Esophagus squamous epithelium (tissue), 5 donors: ENCODE results near the gene EPC2. TPM values are rescaled to one million over a fixed set of nuclear protein-coding genes. Genes with fewer than 3 reads are reported as not detected.
"Not testable (repeated sequence)": the region's sequence is repeated elsewhere in the genome, so short reads cannot be mapped to it uniquely, and the experiment has no call there.

Experiments used
- DNase-seq: peaks from one replicate; lab custom pipeline; 2025; lab: John Stamatoyannopoulos, UW
- H3K27ac ChIP-seq, 4 donors: fragments of 200-600 bp; sonication (generic); one replicate each; pipeline ENCODE4 v1.5.1; 2016 to 2019; ENCODE audit warnings: mild to moderate bottlenecking in 1 of 4
- H3K27me3 ChIP-seq, 4 donors: fragments of 200-600 bp; sonication (generic); 1 replicate in 3 of 4; 2 replicates in 1 of 4; pipeline versions ENCODE4 v1.5.1 to v1.6.0; 2017 to 2021; ENCODE audit warnings: antibody characterized with exemption in 1 of 4
- H3K36me3 ChIP-seq, 3 donors: fragments of 200-600 bp; sonication (generic); one replicate each; pipeline ENCODE4 v1.5.1; 2016 to 2019
- H3K4me1 ChIP-seq, 3 donors: fragments of 200-600 bp; sonication (generic); one replicate each; pipeline ENCODE4 v1.5.1; 2017 to 2019
- H3K4me3 ChIP-seq, 4 donors: fragments of 200-600 bp; sonication (generic); 1 replicate in 3 of 4; 2 replicates in 1 of 4; pipeline ENCODE4 v1.5.1; 2016 to 2019; ENCODE audit warnings: mild to moderate bottlenecking in 2 of 4, moderate library complexity in 1 of 4
- H3K9me3 ChIP-seq, 3 donors: fragments of 200-600 bp; sonication (generic); one replicate each; pipeline ENCODE4 v1.5.1; 2016 to 2019
- CTCF ChIP-seq, 6 experiments: fragments of 450-650 bp in 4 of 6; fragments of 200-600 bp in 2 of 6; sonication (generic) in 2 of 6; IDR thresholded peaks; one replicate each; pipeline ENCODE4 v1.5.1; 2016 to 2019; ENCODE audit warnings: antibody characterized with exemption in 6 of 6, mild to moderate bottlenecking in 4 of 6, moderate library complexity in 4 of 6
- POLR2A ChIP-seq, 4 donors: fragments of 450-650 bp; IDR thresholded peaks; one replicate each; pipeline ENCODE4 v1.6.1; 2017; ENCODE audit warnings: antibody characterized with exemption in 4 of 4, mild to moderate bottlenecking in 4 of 4, moderate library complexity in 3 of 4
- WGBS, 2 donors: methylation state at CpG; one replicate each; pipeline ENCODE4 v1.1.5; 2018; 5-methylcytosine and 5-hydroxymethylcytosine counted together
- intact Hi-C: fragments of 100-400 bp; cut with DNase I; formaldehyde crosslinking; loops from one replicate; pipeline ENCODE4 v1.15.0; 2022
- total RNA-seq, 4 donors: library from RNA; depleted of rRNA; stranded (reverse); fragments of >200 nt; gene quantifications; one replicate each; pipeline ENCODE4 v1.1.0, GENCODE V29; 2016
- donor health status: DM: yes; HTN: yes; CAD: no.

EPC2 gene
- total RNA-seq, 4 donors from 2014 or later = 10.6 to 29.2 (median 15.4) TPM

DNA sequence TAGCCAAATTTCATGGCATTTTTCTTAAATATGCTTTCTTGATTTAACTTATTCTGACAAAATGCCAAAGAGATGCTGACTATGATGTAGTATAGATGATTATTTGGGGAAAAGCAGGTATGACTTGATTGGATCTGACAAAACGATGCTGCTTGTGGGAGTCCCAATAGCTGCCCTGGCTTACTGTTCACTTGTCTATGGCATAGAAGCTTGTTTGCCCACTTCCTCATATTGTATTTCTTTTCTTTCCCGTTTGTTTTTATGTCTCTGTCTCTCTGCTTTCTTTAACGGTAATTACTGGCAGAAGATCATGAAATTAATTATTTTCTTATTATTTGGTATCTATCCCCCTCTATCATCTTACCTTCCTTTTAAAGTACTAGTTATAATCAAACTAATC, 43.0 kb downstream of the EPC2 start:
- TF ChIP-seq CTCF (IDR thresholded peaks at IDR 0.05) (no peak), POLR2A (IDR thresholded peaks at IDR 0.05) (no peak)
- Histone ChIP-seq H3K27me3 (no peaks in the 10 kb centered on the region), H3K36me3 (peaks cover 0 to 20% (median 0%) of the 10 kb centered on the region in 3 donors), H3K4me3 (no peak overlapping the region), H3K27ac (no peak overlapping the region), H3K9me3 (no peaks in the 10 kb centered on the region), H3K4me1 (no peaks in the 10 kb centered on the region)
- WGBS, 2 donors = 73 to 80% methylated on average over 3 of the region's 3 CpGs
- intact Hi-C loops = no loop called here
- no peak for DNase-seq

GRCh38 chr2:148688011-148688410, 43.5 kb downstream of the EPC2 start:
- H3K9me3 ChIP-seq, H3K27me3 ChIP-seq, H3K27ac ChIP-seq, H3K4me1 ChIP-seq, DNase-seq, intact Hi-C loops, H3K4me3 ChIP-seq: not testable (repeated sequence)
- H3K36me3 ChIP-seq = peaks cover 0 to 20% (median 0%) of the 10 kb centered on the region in 3 donors

DNA sequence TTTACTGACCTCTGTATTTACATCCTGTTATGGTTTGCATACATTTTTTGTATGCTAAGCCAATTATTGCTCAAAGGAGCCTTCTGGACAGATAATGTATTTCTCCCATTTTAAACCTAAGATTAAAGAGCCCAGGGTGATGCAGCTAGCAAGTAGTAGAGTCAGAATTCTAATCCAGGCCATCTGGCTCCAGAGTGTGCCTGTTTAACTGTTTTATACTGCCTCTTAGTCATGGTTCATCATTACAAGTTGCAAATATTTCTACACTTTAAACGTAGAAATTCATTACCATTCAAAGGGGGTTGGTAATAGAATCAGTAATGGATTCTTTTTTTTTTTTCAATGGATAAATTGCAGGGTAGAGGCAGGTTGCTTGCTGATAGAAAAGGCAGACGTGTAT, 52.4 kb downstream of the EPC2 start:
- DNase-seq = no peak
- Histone ChIP-seq H3K27ac (no peak overlapping the region), H3K36me3 (peaks cover 0 to 46% (median 0%) of the 10 kb centered on the region in 3 donors), H3K4me1 (no peaks in the 10 kb centered on the region), H3K27me3 (no peaks in the 10 kb centered on the region), H3K4me3 (no peak overlapping the region), H3K9me3 (peaks cover 0 to 17% (median 6%) of the 10 kb centered on the region in 3 donors)
- intact Hi-C loops = no loop called here
- WGBS, 2 donors = 73 to 79% methylated on average over 2 of the region's 2 CpGs
- TF ChIP-seq CTCF (IDR thresholded peaks at IDR 0.05) (no peak), POLR2A (IDR thresholded peaks at IDR 0.05) (no peak)

- no peak overlapping the region for H3K4me3 ChIP-seq
- peaks cover 0 to 42% (median 0%) of the 10 kb centered on the region in 3 donors for H3K36me3 ChIP-seq
- no peaks in the 10 kb centered on the region for H3K4me1 ChIP-seq
- peaks cover 0 to 17% (median 6%) of the 10 kb centered on the region in 3 donors for H3K9me3 ChIP-seq
- H3K27me3 ChIP-seq = no peaks in the 10 kb centered on the region
- H3K27ac ChIP-seq = no peak overlapping the region
- WGBS, 2 donors = 85 to 98% methylated on average over 4 of the region's 4 CpGs
- DNase-seq = no peak
- TF ChIP-seq CTCF (IDR thresholded peaks at IDR 0.05) (no peak), POLR2A (IDR thresholded peaks at IDR 0.05) (no peak)
- intact Hi-C loops = no loop called here
Measured at GRCh38 chr2:148699830-148700229, 55.3 kb downstream of the EPC2 start.

GRCh38 chr2:148701039-148701438, 56.5 kb downstream of the EPC2 start:
- 94 to 98% methylated on average over 3 of the region's 3 CpGs for WGBS, 2 donors

More at GRCh38 chr2:148701039-148701438, 56.5 kb downstream of the EPC2 start:
- intact Hi-C loops = no loop called here
- H3K27ac ChIP-seq = no peak overlapping the region
- H3K9me3 ChIP-seq = peaks cover 0 to 17% (median 6%) of the 10 kb centered on the region in 3 donors
- H3K4me1 ChIP-seq = no peaks in the 10 kb centered on the region
- H3K4me3 ChIP-seq = no peak overlapping the region
- DNase-seq = no peak
- no peak for TF ChIP-seq CTCF (IDR thresholded peaks at IDR 0.05)
- no peak for TF ChIP-seq POLR2A (IDR thresholded peaks at IDR 0.05)
- H3K27me3 ChIP-seq = no peaks in the 10 kb centered on the region
- peaks cover 0 to 43% (median 0%) of the 10 kb centered on the region in 3 donors for H3K36me3 ChIP-seq
